HCT116 (cell line): Measurements from ENCODE around the gene ATP5PO. TPM values are rescaled to one million over a fixed set of nuclear protein-coding genes. Genes with fewer than 3 reads are reported as not detected.

Source experiments
- ATAC-seq: fragments of 200-7000 bp; cut with Tn5 transposase; 2 replicates; pipeline ENCODE4 v1.9.1; 2020; ENCODE audit warnings: mild to moderate bottlenecking, moderate library complexity
- BruUV-seq: library from RNA; stranded (reverse); fragments of 400-500 nt; replicated peaks from 2 replicates; lab custom pipeline; 2021; lab: Mats Ljungman, UMichigan
- CTCF ChIA-PET: fragments of 300-600 bp; sonication (Branson Sonifier 250); formaldehyde crosslinking; loops from one replicate; lab custom pipeline; 2021; ENCODE audit warnings: antibody characterized with exemption; lab: Charles Lee
- POLR2A ChIA-PET: fragments of 300-600, 350-600 bp; sonication (Branson Sonifier 250); formaldehyde crosslinking; loops from one replicate; lab custom pipeline; 2021; ENCODE audit warnings: antibody characterized with exemption; lab: Charles Lee
- RAD21 ChIA-PET, 2 experiments: fragments of 300-600 bp; sonication (Branson Sonifier 250); formaldehyde crosslinking; loops; one replicate each; lab custom pipeline; 2023; ENCODE audit warnings: low total read pairs in 2 of 2; ENCODE audit not compliant: uncharacterized antibody in 2 of 2, unreplicated experiment in 2 of 2, low non-redundant PET in 1 of 2; lab: Charles Lee
- DNase-seq: peaks from one replicate; pipeline ENCODE4 v3.0.0-alpha.2; 2010; ENCODE audit warnings: low read depth, low spot score
- H2AFZ ChIP-seq: fragments of 200-600 bp; shearing (Covaris generic), sonication (generic); 2 replicates; pipeline ENCODE4 v1.6.1; 2017; ENCODE audit warnings: low read depth, mixed run types, mixed read lengths, antibody characterized with exemption, low read length; ENCODE audit not compliant: poor library complexity, severe bottlenecking
- H3K27ac ChIP-seq: 2 replicates; pipeline ENCODE4 v1.5.1; 2012; ENCODE audit warnings: low read depth, low read length
- H3K27me3 ChIP-seq: fragments of 200-600 bp; sonication (generic); 2 replicates; pipeline ENCODE4 v1.6.1; 2016; ENCODE audit warnings: mixed run types, low read length, mixed read lengths; ENCODE audit not compliant: insufficient read depth
- H3K36me3 ChIP-seq, 2 experiments: fragments of 200-500 bp in 1 of 2; fragments of 200-600 bp in 1 of 2; sonication (Bioruptor generic) in 1 of 2; sonication (generic) in 1 of 2; 2 replicates each; pipeline versions ENCODE4 v1.5.1 to v1.6.1; 2014 to 2016; ENCODE audit warnings: low read length in 2 of 2, inconsistent platforms in 1 of 2, mixed read lengths in 1 of 2, mixed run types in 1 of 2; ENCODE audit not compliant: insufficient read depth in 2 of 2, control insufficient read depth in 1 of 2
- H3K4me1 ChIP-seq, 2 experiments: fragments of 200-600 bp in 1 of 2; sonication (generic) in 1 of 2; 2 replicates each; pipeline versions ENCODE4 v1.5.1 to v1.6.1; 2012 to 2017; ENCODE audit warnings: low read length in 2 of 2, inconsistent platforms in 1 of 2, mild to moderate bottlenecking in 1 of 2, mixed read lengths in 1 of 2, mixed run types in 1 of 2, moderate library complexity in 1 of 2; ENCODE audit not compliant: insufficient read depth in 2 of 2, control insufficient read depth in 1 of 2
- H3K4me2 ChIP-seq: fragments of 200-600 bp; sonication (generic); 2 replicates; pipeline ENCODE4 v1.6.1; 2017; ENCODE audit warnings: mixed run types, low read length, mixed read lengths
- H3K4me3 ChIP-seq, 2 experiments: fragments of 200-600 bp in 1 of 2; sonication (generic) in 1 of 2; replicated peaks in 1 of 2; 2 replicates each; pipeline ENCODE4 v1.5.1; 2011 to 2016; ENCODE audit warnings: low read length in 2 of 2, control low read depth in 1 of 2, low read depth in 1 of 2, mild to moderate bottlenecking in 1 of 2, mixed read lengths in 1 of 2, mixed run types in 1 of 2
- H3K79me2 ChIP-seq: fragments of 200-600 bp; sonication (generic); 2 replicates; pipeline ENCODE4 v1.6.1; 2017; ENCODE audit warnings: mild to moderate bottlenecking, mixed run types, low read length, moderate library complexity, mixed read lengths; ENCODE audit not compliant: insufficient read depth
- H3K9ac ChIP-seq: fragments of 200-600 bp; sonication (generic); 2 replicates; pipeline ENCODE4 v1.6.1; 2016; ENCODE audit warnings: low read length, mixed read lengths
- H3K9me2 ChIP-seq: fragments of 200-600 bp; sonication (generic), shearing (Covaris generic); 2 replicates; pipeline ENCODE4 v1.6.1; 2017; ENCODE audit warnings: mixed run types, mild to moderate bottlenecking, moderate library complexity; ENCODE audit not compliant: insufficient read depth
- H3K9me3 ChIP-seq, 2 experiments: fragments of 200-500 bp in 1 of 2; fragments of 200-600 bp in 1 of 2; sonication (Bioruptor generic) in 1 of 2; sonication (generic) in 1 of 2; 2 replicates each; pipeline ENCODE4 v1.6.1; 2014 to 2017; ENCODE audit warnings: low read length in 2 of 2, mixed read lengths in 2 of 2, inconsistent platforms in 1 of 2, low read depth in 1 of 2, mild to moderate bottlenecking in 1 of 2, mixed run types in 1 of 2, moderate library complexity in 1 of 2; ENCODE audit not compliant: control insufficient read depth in 1 of 2, insufficient read depth in 1 of 2
- H4K20me1 ChIP-seq: fragments of 200-600 bp; sonication (generic), shearing (Covaris generic); 2 replicates; pipeline ENCODE4 v1.6.1; 2017; ENCODE audit warnings: mixed run types, mild to moderate bottlenecking, moderate library complexity; ENCODE audit not compliant: insufficient read depth
- CBX3 ChIP-seq: IDR thresholded peaks from 2 replicates; pipeline ENCODE4 v1.6.1; 2012; ENCODE audit warnings: low read depth
- CTCF ChIP-seq, 3 experiments: fragments of 200-600 bp in 1 of 3; sonication (generic) in 1 of 3; IDR thresholded peaks in 2 of 3; conservative IDR thresholded peaks in 1 of 3; 2 replicates each; pipeline ENCODE4 v1.5.1; 2012 to 2017; ENCODE audit warnings: low read depth in 2 of 3, low read length in 2 of 3, antibody characterized with exemption in 1 of 3, borderline replicate concordance in 1 of 3, control low read depth in 1 of 3, mild to moderate bottlenecking in 1 of 3, mixed read lengths in 1 of 3, mixed run types in 1 of 3, moderate library complexity in 1 of 3; ENCODE audit not compliant: insufficient read depth in 1 of 3
- EGR1 ChIP-seq: IDR thresholded peaks from 2 replicates; pipeline ENCODE4 v1.6.1; 2012; ENCODE audit warnings: low read depth
- EZH2phosphoT487 ChIP-seq: fragments of 200-600 bp; IDR thresholded peaks from 2 replicates; pipeline ENCODE4 v1.6.1; 2018; ENCODE audit warnings: antibody characterized with exemption, borderline replicate concordance
- JUND ChIP-seq: IDR thresholded peaks from 2 replicates; pipeline ENCODE4 v1.6.1; 2012
- SIN3A ChIP-seq: IDR thresholded peaks from 2 replicates; pipeline ENCODE4 v1.6.1; 2012; ENCODE audit warnings: low read depth
- ZFX ChIP-seq: fragments of 450-650 bp; IDR thresholded peaks from 2 replicates; pipeline ENCODE4 v1.6.1; 2017
- intact Hi-C: fragments of 100-400 bp; cut with micrococcal nuclease; formaldehyde crosslinking; loops from 2 replicates; pipeline ENCODE4 v1.10.0; 2022
- total RNA-seq: library from RNA; stranded (reverse); gene quantifications from one replicate; pipeline ENCODE4 v1.2.1, GENCODE V29; 2021; ENCODE audit not compliant: unreplicated experiment
- TF ChIP-seq, protein P1 (sequence below): IDR thresholded peaks from 2 replicates; pipeline ENCODE4 v1.6.1; 2012; ENCODE audit warnings: low read depth

The ATP5PO gene
- total RNA-seq, 1 experiment from 2014 or later: 238 TPM

DNA sequence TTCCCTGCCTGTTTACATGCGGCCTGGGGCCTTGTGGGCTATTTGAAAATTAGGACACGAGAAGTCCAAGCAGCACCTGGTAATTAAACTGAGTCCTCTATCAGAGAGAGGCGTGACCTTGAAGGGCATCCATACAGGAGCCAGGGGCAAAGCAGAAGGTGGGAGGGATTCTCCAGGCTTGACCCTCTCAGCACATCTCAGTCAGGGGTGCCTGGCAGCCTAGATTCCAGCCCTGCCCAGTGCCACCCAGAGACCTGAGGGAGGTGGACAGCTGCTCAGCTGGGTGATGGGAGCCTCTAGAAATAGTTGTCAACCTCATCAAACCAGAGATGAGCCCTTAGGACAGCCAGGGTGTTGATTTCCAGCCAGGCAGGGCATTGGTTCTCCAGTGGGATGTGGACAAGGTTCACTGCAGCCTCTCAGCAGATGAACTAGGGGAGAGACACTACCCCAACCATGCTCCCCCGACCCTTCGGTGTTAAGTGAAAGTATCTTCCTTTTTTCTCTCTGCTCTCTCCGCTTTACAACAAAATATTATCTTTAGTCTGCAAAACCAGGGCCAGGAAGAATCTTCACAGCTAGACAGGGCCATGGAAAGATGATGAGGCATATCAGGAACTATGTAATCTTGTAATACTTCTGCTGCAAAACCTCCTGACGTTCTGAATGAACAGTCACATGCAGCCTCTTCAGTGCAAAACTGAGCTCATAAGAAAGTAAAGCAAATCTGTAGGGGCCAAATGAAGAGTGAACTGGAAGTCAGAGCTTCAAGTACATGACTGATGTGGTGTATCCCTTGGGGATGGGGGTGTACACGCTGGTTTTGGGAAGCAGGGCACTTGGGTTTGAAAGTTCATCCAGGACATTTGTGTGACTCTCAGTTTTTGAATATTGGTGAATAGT, 35.9 kb upstream of the ATP5PO start:
- Histone ChIP-seq H3K9me2 (no peaks in the 10 kb centered on the region), H3K4me3 (no peak overlapping the region), H3K4me2 (no peak overlapping the region), H3K27me3 (no peaks in the 10 kb centered on the region), H4K20me1 (no peaks in the 10 kb centered on the region), H3K4me1 (peaks cover 24 to 33% of the 10 kb centered on the region in 2 experiments), H2AFZ (no peak overlapping the region), H3K36me3 (no peaks in the 10 kb centered on the region), H3K9ac (no peak overlapping the region), H3K79me2 (no peaks in the 10 kb centered on the region), H3K27ac (no peak overlapping the region), H3K9me3 (no peaks in the 10 kb centered on the region)
- TF ChIP-seq EGR1 (no peak), CTCF (IDR thresholded peaks at IDR 0.05 in 2 of 3, conservative IDR thresholded peaks at IDR 0.05 in 1 of 3; ENCODE audit: borderline replicate concordance in 1 of 3, insufficient read depth in 1 of 3, low read depth in 2 of 3, low read length in 2 of 3) (no peak), SIN3A (no peak), CBX3 (no peak), ZFX (no peak), EZH2phosphoT487 (no peak), JUND (no peak)
- TF ChIP-seq, protein P1, sequence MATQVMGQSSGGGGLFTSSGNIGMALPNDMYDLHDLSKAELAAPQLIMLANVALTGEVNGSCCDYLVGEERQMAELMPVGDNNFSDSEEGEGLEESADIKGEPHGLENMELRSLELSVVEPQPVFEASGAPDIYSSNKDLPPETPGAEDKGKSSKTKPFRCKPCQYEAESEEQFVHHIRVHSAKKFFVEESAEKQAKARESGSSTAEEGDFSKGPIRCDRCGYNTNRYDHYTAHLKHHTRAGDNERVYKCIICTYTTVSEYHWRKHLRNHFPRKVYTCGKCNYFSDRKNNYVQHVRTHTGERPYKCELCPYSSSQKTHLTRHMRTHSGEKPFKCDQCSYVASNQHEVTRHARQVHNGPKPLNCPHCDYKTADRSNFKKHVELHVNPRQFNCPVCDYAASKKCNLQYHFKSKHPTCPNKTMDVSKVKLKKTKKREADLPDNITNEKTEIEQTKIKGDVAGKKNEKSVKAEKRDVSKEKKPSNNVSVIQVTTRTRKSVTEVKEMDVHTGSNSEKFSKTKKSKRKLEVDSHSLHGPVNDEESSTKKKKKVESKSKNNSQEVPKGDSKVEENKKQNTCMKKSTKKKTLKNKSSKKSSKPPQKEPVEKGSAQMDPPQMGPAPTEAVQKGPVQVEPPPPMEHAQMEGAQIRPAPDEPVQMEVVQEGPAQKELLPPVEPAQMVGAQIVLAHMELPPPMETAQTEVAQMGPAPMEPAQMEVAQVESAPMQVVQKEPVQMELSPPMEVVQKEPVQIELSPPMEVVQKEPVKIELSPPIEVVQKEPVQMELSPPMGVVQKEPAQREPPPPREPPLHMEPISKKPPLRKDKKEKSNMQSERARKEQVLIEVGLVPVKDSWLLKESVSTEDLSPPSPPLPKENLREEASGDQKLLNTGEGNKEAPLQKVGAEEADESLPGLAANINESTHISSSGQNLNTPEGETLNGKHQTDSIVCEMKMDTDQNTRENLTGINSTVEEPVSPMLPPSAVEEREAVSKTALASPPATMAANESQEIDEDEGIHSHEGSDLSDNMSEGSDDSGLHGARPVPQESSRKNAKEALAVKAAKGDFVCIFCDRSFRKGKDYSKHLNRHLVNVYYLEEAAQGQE: no peak
- intact Hi-C loops: no loop called here
- BruUV-seq: no TSS peak
- ATAC-seq (no peak), DNase-seq (no peak)
- ChIA-PET POLR2A (no interaction called here), RAD21 (no interaction called here), CTCF (no interaction called here)
